Astrocyte of the hippocampus (primary cell): ENCODE data around the gene CYP27C1.

Source experiments
- DNase-seq: peaks from one replicate; pipeline ENCODE4 v3.0.0; 2011; ENCODE audit warnings: low read depth, low spot score

The CYP27C1 gene

GRCh38 chr2:127193164-127193966 is 26.7 kb downstream of the CYP27C1 start:
- DNase-seq, result peak; percentile 25

GRCh38 chr2:127191331-127192219 is 28.5 kb downstream of the CYP27C1 start:
- DNase-seq, result no peak

GRCh38 chr2:127188797-127189196 is 31.3 kb downstream of the CYP27C1 start:
- DNase-seq, result no peak

- no peak for DNase-seq
Measured at GRCh38 chr2:127187831-127188230, 32.3 kb downstream of the CYP27C1 start.

GRCh38 chr2:127187081-127187775 is 32.9 kb downstream of the CYP27C1 start:
- DNase-seq, result no peak

- DNase-seq, result no peak
Measured at GRCh38 chr2:127185705-127186104, 34.4 kb downstream of the CYP27C1 start.

- DNase-seq, result no peak
Measured at GRCh38 chr2:127185093-127185492, 35.0 kb downstream of the CYP27C1 start.

- no peak for DNase-seq
Measured at GRCh38 chr2:127183771-127184170, 36.3 kb downstream of the CYP27C1 start.

- no peak for DNase-seq
Measured at GRCh38 chr2:127182626-127183458, 37.3 kb downstream of the CYP27C1 start.

- no peak for DNase-seq
Measured at GRCh38 chr2:127181851-127182250, 38.2 kb downstream of the CYP27C1 start.

GRCh38 chr2:127179766-127180165 is 40.3 kb downstream of the CYP27C1 start:
- no peak for DNase-seq

GRCh38 chr2:127177617-127178263 is 42.4 kb downstream of the CYP27C1 start:
- no peak for DNase-seq

- DNase-seq, result peak; percentile 69
Measured at GRCh38 chr2:127176371-127177311, 43.5 kb downstream of the CYP27C1 start.

GRCh38 chr2:127175751-127176354 is 44.2 kb downstream of the CYP27C1 start:
- no peak for DNase-seq

GRCh38 chr2:127175041-127175721 is 44.9 kb downstream of the CYP27C1 start:
- DNase-seq, result no peak

- DNase-seq, result no peak
Measured at GRCh38 chr2:127174640-127175039, 45.5 kb downstream of the CYP27C1 start.

GRCh38 chr2:127174136-127174535 is 46.0 kb downstream of the CYP27C1 start:
- DNase-seq, result peak; percentile 47

- DNase-seq, result peak; percentile 76
Measured at GRCh38 chr2:127173057-127173456, 47.0 kb downstream of the CYP27C1 start.
